ENCODE measurements around the gene APOB. TPM values are rescaled to one million over a fixed set of nuclear protein-coding genes. Genes with fewer than 3 reads are reported as not detected.

Gene APOB
- polyA plus RNA-seq, 2 of the 4 experiments (the other 2 are of a cell fraction), result under 0.01 TPM; not detected in 1

GRCh38 chr2:21019000-21019677 is 24.7 kb downstream of the APOB start:
- ChIA-PET CTCF (no interaction called here), POLR2A (no interaction called here)
- no peaks in the 10 kb centered on the region for H3K4me1 ChIP-seq
- H3K9me3 ChIP-seq, result no peaks in the 10 kb centered on the region; the same call in 2 of the 3 replicates
- DNase-seq (ENCODE audit: low read depth in 1 of 2, low spot score in 1 of 2) (no peak), FAIRE-seq (no peak), ATAC-seq (no peak)
- no peak overlapping the region for H3K4me3 ChIP-seq
- no peak overlapping the region for H3K4me2 ChIP-seq
- TF ChIP-seq ZFP36 (IDR thresholded peaks at IDR 0.05; ENCODE audit: borderline replicate concordance, partially characterized antibody) (no peak), CBX8 (IDR thresholded peaks at IDR 0.05) (no peak), KDM1A (IDR thresholded peaks at IDR 0.05; ENCODE audit: low read depth) (no peak), ZNF302 (CRISPR knock-in tag; IDR thresholded peaks at IDR 0.05) (no peak), TP53 (CRISPR knock-in tag; IDR thresholded peaks at IDR 0.05) (no peak), HOXB13 (CRISPR knock-in tag; IDR thresholded peaks at IDR 0.05; ENCODE audit: low read depth) (no peak), HEYL (CRISPR knock-in tag; IDR thresholded peaks at IDR 0.05) (no peak), ZC3H11A (IDR thresholded peaks at IDR 0.05) (no peak)
- TF ChIP-seq, protein P1, sequence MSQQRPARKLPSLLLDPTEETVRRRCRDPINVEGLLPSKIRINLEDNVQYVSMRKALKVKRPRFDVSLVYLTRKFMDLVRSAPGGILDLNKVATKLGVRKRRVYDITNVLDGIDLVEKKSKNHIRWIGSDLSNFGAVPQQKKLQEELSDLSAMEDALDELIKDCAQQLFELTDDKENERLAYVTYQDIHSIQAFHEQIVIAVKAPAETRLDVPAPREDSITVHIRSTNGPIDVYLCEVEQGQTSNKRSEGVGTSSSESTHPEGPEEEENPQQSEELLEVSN (IDR thresholded peaks at IDR 0.05; ENCODE audit: borderline replicate concordance, low read depth), result no peak
- WGBS (ENCODE audit: missing lambda C conversion rate), result 54% methylated on average over 3 of the region's 3 CpGs
- no peak overlapping the region for H3K27ac ChIP-seq

DNA sequence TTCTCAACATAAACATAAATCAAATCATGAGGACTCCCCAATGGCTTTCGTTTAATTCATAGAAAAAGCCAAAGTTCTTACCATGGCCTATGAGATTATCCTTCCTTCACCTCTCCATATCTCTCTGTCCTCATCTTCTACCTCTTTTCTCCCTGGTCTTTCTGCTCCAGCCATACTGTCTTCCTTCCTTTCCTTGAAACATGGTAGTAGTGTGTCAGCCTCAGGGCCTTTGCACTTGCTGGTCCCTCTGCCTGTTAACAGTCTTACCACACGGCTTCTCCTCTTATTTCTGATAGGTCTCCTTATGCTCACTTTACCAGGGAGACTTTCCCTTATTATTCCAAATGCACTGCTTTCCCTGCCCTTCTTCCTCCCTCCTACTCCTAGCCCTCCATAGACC is 25.6 kb downstream of the APOB start:
- TF ChIP-seq ESRRA (IDR thresholded peaks at IDR 0.05; ENCODE audit: borderline replicate concordance, low read length), result no peak
- TF ChIP-seq ZC3H11A (IDR thresholded peaks at IDR 0.05), result no peak
- no peak for TF ChIP-seq MAZ (IDR thresholded peaks at IDR 0.05; ENCODE audit: borderline replicate concordance, low read depth, low read length)
- no peak for TF ChIP-seq MAFK (IDR thresholded peaks at IDR 0.05; ENCODE audit: partially characterized antibody)
- TF ChIP-seq HOXA7 (CRISPR knock-in tag; IDR thresholded peaks at IDR 0.05), result no peak
- no peak for TF ChIP-seq POLR2AphosphoS2 (conservative IDR thresholded peaks at IDR 0.05; ENCODE audit: low read length)
- no peak for TF ChIP-seq EHMT2 (IDR thresholded peaks at IDR 0.05; ENCODE audit: low read depth)
- no peak for TF ChIP-seq CHD4 (IDR thresholded peaks at IDR 0.05; ENCODE audit: borderline replicate concordance)
- TF ChIP-seq HDAC2 (IDR thresholded peaks at IDR 0.05), result no peak
- no peak for TF ChIP-seq JUNB (IDR thresholded peaks at IDR 0.05)
- no peak for TF ChIP-seq SREBF2 (IDR thresholded peaks at IDR 0.05)
- TF ChIP-seq CBX8 (IDR thresholded peaks at IDR 0.05), result no peak
- no peak overlapping the region for H3K4me3 ChIP-seq
- ATAC-seq, result no peak
- no peak overlapping the region for H3K27ac ChIP-seq
- POLR2A ChIA-PET, result no interaction called here
- no peaks in the 10 kb centered on the region; the same call in 2 of the 3 replicates for H3K9me3 ChIP-seq
- no peak overlapping the region for H3K4me2 ChIP-seq
- FAIRE-seq, result no peak
- 3% methylated on average over 2 of the region's 2 CpGs for WGBS (ENCODE audit: missing lambda C conversion rate)
- no peak for DNase-seq (ENCODE audit: low read depth in 1 of 2, low spot score in 1 of 2)
- no peaks in the 10 kb centered on the region for H3K4me1 ChIP-seq
- CTCF ChIA-PET, result no interaction called here

DNA sequence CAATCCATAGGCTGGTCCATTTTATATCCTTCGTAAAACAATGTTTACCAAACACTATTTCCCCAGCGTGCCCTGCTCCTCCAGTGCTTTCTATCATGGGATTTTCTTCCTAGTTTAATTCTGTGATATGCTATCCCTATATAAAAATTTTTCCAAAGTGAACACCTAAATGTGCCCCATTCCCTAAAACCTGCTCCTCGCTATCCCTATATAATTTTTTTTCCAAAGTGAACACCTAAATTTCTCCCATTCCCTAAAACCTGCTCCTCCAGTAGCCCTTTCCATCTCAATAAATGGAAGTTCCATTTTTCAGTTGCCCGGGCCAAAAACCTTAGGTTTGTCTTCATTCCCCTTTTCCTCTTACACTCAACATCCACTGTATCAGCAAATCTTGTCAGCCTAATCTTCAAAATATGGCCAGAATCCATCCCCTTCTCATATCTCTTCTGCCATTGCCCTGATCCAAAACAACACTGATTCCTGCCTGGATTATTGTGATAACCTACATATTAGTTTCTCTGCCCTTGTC is 26.1 kb downstream of the APOB start:
- ChIA-PET CTCF (interaction anchor here (1.5 kb wide), 1 partner anchor 9 kb away, joined by 3 read pairs; no protein-coding TSS in a partner anchor), POLR2A (no interaction called here)
- no peak overlapping the region for H3K27ac ChIP-seq
- no peak overlapping the region for H3K4me3 ChIP-seq
- FAIRE-seq (no peak), DNase-seq (ENCODE audit: low read depth in 1 of 2, low spot score in 1 of 2) (no peak), ATAC-seq (no peak)
- H3K4me1 ChIP-seq, result no peaks in the 10 kb centered on the region
- no peak overlapping the region for H3K4me2 ChIP-seq
- WGBS (ENCODE audit: missing lambda C conversion rate), result 15% methylated on average over 4 of the region's 4 CpGs
- no peaks in the 10 kb centered on the region; the same call in 2 of the 3 replicates for H3K9me3 ChIP-seq
- no peak for TF ChIP-seq ZSCAN20 (CRISPR knock-in tag; IDR thresholded peaks at IDR 0.05)
- TF ChIP-seq FOSB (CRISPR knock-in tag; IDR thresholded peaks at IDR 0.05), result no peak
- TF ChIP-seq SREBF2 (IDR thresholded peaks at IDR 0.05), result no peak
- no peak for TF ChIP-seq RFX5 (IDR thresholded peaks at IDR 0.05)
- TF ChIP-seq, protein P2, sequence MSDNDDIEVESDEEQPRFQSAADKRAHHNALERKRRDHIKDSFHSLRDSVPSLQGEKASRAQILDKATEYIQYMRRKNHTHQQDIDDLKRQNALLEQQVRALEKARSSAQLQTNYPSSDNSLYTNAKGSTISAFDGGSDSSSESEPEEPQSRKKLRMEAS (IDR thresholded peaks at IDR 0.05), result no peak
- TF ChIP-seq HOXA7 (CRISPR knock-in tag; IDR thresholded peaks at IDR 0.05), result no peak
- no peak for TF ChIP-seq HEYL (CRISPR knock-in tag; IDR thresholded peaks at IDR 0.05)
- TF ChIP-seq, protein P3, sequence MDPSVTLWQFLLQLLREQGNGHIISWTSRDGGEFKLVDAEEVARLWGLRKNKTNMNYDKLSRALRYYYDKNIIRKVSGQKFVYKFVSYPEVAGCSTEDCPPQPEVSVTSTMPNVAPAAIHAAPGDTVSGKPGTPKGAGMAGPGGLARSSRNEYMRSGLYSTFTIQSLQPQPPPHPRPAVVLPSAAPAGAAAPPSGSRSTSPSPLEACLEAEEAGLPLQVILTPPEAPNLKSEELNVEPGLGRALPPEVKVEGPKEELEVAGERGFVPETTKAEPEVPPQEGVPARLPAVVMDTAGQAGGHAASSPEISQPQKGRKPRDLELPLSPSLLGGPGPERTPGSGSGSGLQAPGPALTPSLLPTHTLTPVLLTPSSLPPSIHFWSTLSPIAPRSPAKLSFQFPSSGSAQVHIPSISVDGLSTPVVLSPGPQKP (IDR thresholded peaks at IDR 0.05; ENCODE audit: low read depth, low read length), result no peak
- TF ChIP-seq, protein P4, sequence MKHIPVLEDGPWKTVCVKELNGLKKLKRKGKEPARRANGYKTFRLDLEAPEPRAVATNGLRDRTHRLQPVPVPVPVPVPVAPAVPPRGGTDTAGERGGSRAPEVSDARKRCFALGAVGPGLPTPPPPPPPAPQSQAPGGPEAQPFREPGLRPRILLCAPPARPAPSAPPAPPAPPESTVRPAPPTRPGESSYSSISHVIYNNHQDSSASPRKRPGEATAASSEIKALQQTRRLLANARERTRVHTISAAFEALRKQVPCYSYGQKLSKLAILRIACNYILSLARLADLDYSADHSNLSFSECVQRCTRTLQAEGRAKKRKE (CRISPR knock-in tag; IDR thresholded peaks at IDR 0.05; ENCODE audit: low read depth), result no peak
- no peak for TF ChIP-seq USF2 (IDR thresholded peaks at IDR 0.05)
- TF ChIP-seq SMC3 (IDR thresholded peaks at IDR 0.05), result no peak
- TF ChIP-seq POLR2A (IDR thresholded peaks at IDR 0.05; ENCODE audit: low read length), result no peak
- TF ChIP-seq ZFP36 (IDR thresholded peaks at IDR 0.05; ENCODE audit: borderline replicate concordance, partially characterized antibody), result no peak
- TF ChIP-seq GATA3 (IDR thresholded peaks at IDR 0.05; ENCODE audit: borderline replicate concordance), result no peak
- TF ChIP-seq, protein P5, sequence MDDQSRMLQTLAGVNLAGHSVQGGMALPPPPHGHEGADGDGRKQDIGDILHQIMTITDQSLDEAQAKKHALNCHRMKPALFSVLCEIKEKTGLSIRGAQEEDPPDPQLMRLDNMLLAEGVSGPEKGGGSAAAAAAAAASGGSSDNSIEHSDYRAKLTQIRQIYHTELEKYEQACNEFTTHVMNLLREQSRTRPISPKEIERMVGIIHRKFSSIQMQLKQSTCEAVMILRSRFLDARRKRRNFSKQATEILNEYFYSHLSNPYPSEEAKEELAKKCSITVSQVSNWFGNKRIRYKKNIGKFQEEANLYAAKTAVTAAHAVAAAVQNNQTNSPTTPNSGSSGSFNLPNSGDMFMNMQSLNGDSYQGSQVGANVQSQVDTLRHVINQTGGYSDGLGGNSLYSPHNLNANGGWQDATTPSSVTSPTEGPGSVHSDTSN (IDR thresholded peaks at IDR 0.05), result no peak
- no peak for TF ChIP-seq RCOR1 (IDR thresholded peaks at IDR 0.05; ENCODE audit: low read depth, low read length)
- no peak for TF ChIP-seq EP300 (IDR thresholded peaks at IDR 0.05)
- no peak for TF ChIP-seq EHF (CRISPR knock-in tag; IDR thresholded peaks at IDR 0.05)

All from A549 (cell line).